ENCODE measurements around the gene GOLGA6L10. TPM values are rescaled to one million over a fixed set of nuclear protein-coding genes. Genes with fewer than 3 reads are reported as not detected.
A peak's percentile ranks its signal among the peaks of the same experiment; 100 is the strongest.
"Not testable (repeated sequence)": the region's sequence is repeated elsewhere in the genome, so short reads cannot be mapped to it uniquely, and the experiment has no call there.

Gene GOLGA6L10
- total and polyA plus RNA-seq, 9 of the 15 experiments (the other 6 are each of a cell fraction or from before 2014, with no cell fraction given), result 0.32 to 7.1 (median 2.0) TPM

GRCh38 chr15:82360618-82361017 is 11.3 kb upstream of the GOLGA6L10 start:
- H3K9ac ChIP-seq (ENCODE audit: insufficient read depth in 1 of 2, low read depth in 2 of 2, low read length in 2 of 2); H3K27ac ChIP-seq (ENCODE audit: extremely low read depth, low read depth, low read length); H3K9me3 ChIP-seq (replicated peaks; ENCODE audit: control insufficient read depth, insufficient read depth, low read depth, low read length); H3K27me3 ChIP-seq (ENCODE audit: control insufficient read depth in 2 of 2, insufficient read depth in 2 of 2, low read length in 2 of 2); CTCF ChIA-PET (ENCODE audit: low intra/inter-chr PET ratio); H4K20me1 ChIP-seq (replicated peaks; ENCODE audit: control insufficient read depth, insufficient read depth, low read length); ATAC-seq; H3K79me2 ChIP-seq (ENCODE audit: control insufficient read depth, insufficient read depth, low read length); POLR2A ChIA-PET; BruUV-seq (replicated peaks); H3K4me3 ChIP-seq; intact Hi-C loops (cut with micrococcal nuclease); FAIRE-seq; DNase-seq (ENCODE audit: extremely low read depth in 1 of 4, low spot score in 3 of 4); H3K4me2 ChIP-seq (ENCODE audit: insufficient read depth, low read length); H2AFZ ChIP-seq (ENCODE audit: low read depth, low read length); H3K9me1 ChIP-seq (ENCODE audit: control insufficient read depth, insufficient read depth, low read length); in situ Hi-C loops (cut with MboI); H3K36me3 ChIP-seq (ENCODE audit: control insufficient read depth, insufficient read depth, low read length); H3K4me1 ChIP-seq (replicated peaks in 1 of 2; ENCODE audit: control insufficient read depth in 2 of 2, insufficient read depth in 2 of 2, low read length in 2 of 2): not testable (repeated sequence)
- no CpG with 5 or more reads among the region's 7 CpGs for WGBS (ENCODE audit: insufficient coverage, low coverage, missing lambda C conversion rate)

- H2AFZ ChIP-seq (ENCODE audit: low read depth, low read length); H3K27me3 ChIP-seq (ENCODE audit: control insufficient read depth in 2 of 2, insufficient read depth in 2 of 2, low read length in 2 of 2); H3K9ac ChIP-seq (ENCODE audit: insufficient read depth in 1 of 2, low read depth in 2 of 2, low read length in 2 of 2); DNase-seq (ENCODE audit: extremely low read depth in 1 of 4, low spot score in 3 of 4); H3K4me2 ChIP-seq (ENCODE audit: insufficient read depth, low read length); in situ Hi-C loops (cut with MboI); H3K4me1 ChIP-seq (replicated peaks in 1 of 2; ENCODE audit: control insufficient read depth in 2 of 2, insufficient read depth in 2 of 2, low read length in 2 of 2); ATAC-seq; intact Hi-C loops (cut with micrococcal nuclease); POLR2A ChIA-PET; H3K79me2 ChIP-seq (ENCODE audit: control insufficient read depth, insufficient read depth, low read length); H3K4me3 ChIP-seq; H3K9me1 ChIP-seq (ENCODE audit: control insufficient read depth, insufficient read depth, low read length); BruUV-seq (replicated peaks); H3K9me3 ChIP-seq (replicated peaks; ENCODE audit: control insufficient read depth, insufficient read depth, low read depth, low read length); CTCF ChIA-PET (ENCODE audit: low intra/inter-chr PET ratio); H3K36me3 ChIP-seq (ENCODE audit: control insufficient read depth, insufficient read depth, low read length); FAIRE-seq; H3K27ac ChIP-seq (ENCODE audit: extremely low read depth, low read depth, low read length); H4K20me1 ChIP-seq (replicated peaks; ENCODE audit: control insufficient read depth, insufficient read depth, low read length): not testable (repeated sequence)
- WGBS (ENCODE audit: insufficient coverage, low coverage, missing lambda C conversion rate), result no CpG with 5 or more reads among the region's 48 CpGs
These were observed 5.8 kb upstream of the GOLGA6L10 start for GRCh38 chr15:82355055-82355454.

GRCh38 chr15:82354546-82354945 is 5.3 kb upstream of the GOLGA6L10 start:
- BruUV-seq (replicated peaks), result not testable (repeated sequence)

More at GRCh38 chr15:82354546-82354945, 5.3 kb upstream of the GOLGA6L10 start:
- POLR2A ChIA-PET; H3K9me1 ChIP-seq (ENCODE audit: control insufficient read depth, insufficient read depth, low read length); DNase-seq (ENCODE audit: extremely low read depth in 1 of 4, low spot score in 3 of 4); ATAC-seq; H3K79me2 ChIP-seq (ENCODE audit: control insufficient read depth, insufficient read depth, low read length); H3K9ac ChIP-seq (ENCODE audit: insufficient read depth in 1 of 2, low read depth in 2 of 2, low read length in 2 of 2); H3K27me3 ChIP-seq (ENCODE audit: control insufficient read depth in 2 of 2, insufficient read depth in 2 of 2, low read length in 2 of 2); H4K20me1 ChIP-seq (replicated peaks; ENCODE audit: control insufficient read depth, insufficient read depth, low read length); in situ Hi-C loops (cut with MboI); H3K9me3 ChIP-seq (replicated peaks; ENCODE audit: control insufficient read depth, insufficient read depth, low read depth, low read length); H3K36me3 ChIP-seq (ENCODE audit: control insufficient read depth, insufficient read depth, low read length); H3K4me3 ChIP-seq; FAIRE-seq; H3K27ac ChIP-seq (ENCODE audit: extremely low read depth, low read depth, low read length); intact Hi-C loops (cut with micrococcal nuclease); H3K4me1 ChIP-seq (replicated peaks in 1 of 2; ENCODE audit: control insufficient read depth in 2 of 2, insufficient read depth in 2 of 2, low read length in 2 of 2); CTCF ChIA-PET (ENCODE audit: low intra/inter-chr PET ratio): not testable (repeated sequence)
- Histone ChIP-seq H3K4me2 (ENCODE audit: insufficient read depth, low read length) (peak overlapping the region; percentile 60), H2AFZ (ENCODE audit: low read depth, low read length) (peak overlapping the region; percentile 76; the same call in 1 of the 2 replicates)
- WGBS (ENCODE audit: insufficient coverage, low coverage, missing lambda C conversion rate), result 0% methylated on average over 2 of the region's 12 CpGs

Measured in K562 (cell line).